NCI-H69 (cell line): ENCODE measurements around the gene FRK.

Experiments
- DNase-seq: peaks from one replicate; lab custom pipeline; 2025; lab: John Stamatoyannopoulos, UW

Gene FRK

DNA sequence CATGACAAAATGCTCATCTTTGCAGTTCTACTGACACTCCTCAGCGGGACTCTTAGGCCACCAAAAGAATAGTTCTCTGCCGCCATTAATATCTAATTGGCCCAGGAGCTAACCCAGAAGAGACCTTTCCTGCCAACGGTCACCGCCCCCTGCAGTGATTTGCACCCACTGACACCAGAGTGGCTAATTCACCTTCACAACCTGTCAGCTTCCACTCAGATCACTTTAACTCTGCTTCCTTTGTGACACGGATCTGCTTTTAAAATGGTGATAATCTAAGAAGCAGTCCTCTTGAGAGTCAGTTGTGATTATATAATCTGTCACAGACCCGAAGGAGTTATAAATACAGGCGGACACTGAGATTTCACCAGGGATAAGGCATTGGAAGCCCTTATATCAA lies 172.8 kb downstream of the FRK start:
- DNase-seq = peak; percentile 30

DNA sequence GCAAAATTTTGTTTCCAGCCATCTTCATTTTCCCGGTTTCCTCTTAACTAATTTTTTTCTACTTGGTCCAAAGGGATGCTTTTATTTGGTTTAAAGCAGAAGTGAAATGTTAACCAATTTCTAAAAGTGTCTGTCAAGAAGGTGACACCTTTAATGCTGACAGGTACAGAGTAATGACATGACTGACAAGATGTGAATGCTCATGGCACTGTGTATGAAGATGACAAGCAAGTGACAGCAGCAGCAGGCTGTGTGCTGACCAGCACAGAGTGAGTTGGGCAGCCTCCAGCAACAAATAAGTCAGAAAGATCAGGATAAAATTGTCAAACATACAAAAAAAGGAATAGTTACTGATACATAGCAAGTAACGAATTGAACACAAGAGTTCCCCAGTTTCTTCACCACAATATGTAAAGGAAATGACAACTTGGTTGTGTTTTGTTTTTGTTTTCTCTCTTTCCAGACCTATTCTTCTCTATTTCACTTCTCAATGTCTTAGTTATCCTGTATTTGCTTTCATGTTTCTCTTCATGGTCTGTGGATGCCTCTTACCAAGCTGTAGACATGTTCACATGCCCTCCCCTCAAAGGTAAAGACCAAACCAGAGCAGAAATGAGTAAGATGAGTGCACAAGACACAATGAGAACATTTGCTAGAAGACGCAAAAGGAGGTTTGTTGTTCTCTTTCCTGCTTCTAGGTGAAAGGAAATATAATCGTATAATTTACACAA lies 174.9 kb downstream of the FRK start:
- no peak for DNase-seq

- no peak for DNase-seq
Measured at GRCh38 chr6:115882771-115883170, 177.9 kb downstream of the FRK start.

DNA sequence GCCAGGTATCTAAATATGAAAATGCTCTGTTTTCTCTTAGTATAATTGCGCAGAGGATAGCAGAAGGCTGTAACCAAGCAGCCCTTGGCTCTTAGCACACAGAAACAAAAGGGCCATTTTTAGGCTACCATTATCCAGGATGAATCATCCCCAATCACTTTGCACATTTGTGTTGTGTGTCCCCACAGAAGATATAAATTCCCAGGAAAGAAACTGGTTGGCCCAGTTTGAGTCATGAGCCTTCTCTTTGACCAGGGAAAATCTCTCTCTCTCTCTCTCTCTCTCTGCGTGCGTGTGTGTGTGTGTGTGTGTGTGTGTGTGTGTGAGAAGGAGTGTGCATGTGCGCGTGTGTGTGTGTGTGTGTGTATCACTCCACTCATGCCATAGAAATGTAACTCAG lies 178.5 kb downstream of the FRK start:
- DNase-seq = peak; percentile 18
